PC-9 (cell line): ENCODE data around the gene PJA1.

Experiments
- EZH2 ChIP-seq: fragments of 200-600 bp; sonication (generic); IDR thresholded peaks from 2 replicates; pipeline ENCODE4 v1.8.0; 2017; ENCODE audit warnings: antibody characterized with exemption, low read depth
- TF ChIP-seq, protein P1 (sequence below): fragments of 200-600 bp; sonication (generic); conservative IDR thresholded peaks from 2 replicates; pipeline ENCODE4 v1.6.1; 2017; ENCODE audit warnings: mixed run types, antibody characterized with exemption, mild to moderate bottlenecking, moderate library complexity

DNA sequence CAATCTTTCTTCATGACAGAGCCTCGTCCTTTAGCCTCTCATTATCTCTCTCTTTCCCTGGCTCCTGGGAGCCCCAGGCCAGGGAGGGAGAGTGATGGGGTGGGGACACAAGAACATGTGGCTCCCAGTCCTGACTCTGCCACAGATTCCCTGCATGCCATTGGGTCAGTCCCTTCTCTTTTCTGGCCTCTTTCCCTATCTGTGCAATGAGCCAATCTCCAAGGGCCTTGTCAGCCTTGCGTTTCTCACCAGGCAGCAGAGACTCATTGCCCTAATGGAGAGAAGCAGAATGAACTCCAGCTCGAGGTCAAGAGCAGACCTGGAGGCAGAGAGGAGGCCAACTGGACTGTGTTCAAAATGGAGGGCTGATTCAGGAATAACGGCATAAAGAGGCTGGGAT lies 38.4 kb upstream of the PJA1 start:
- TF ChIP-seq, protein P1, sequence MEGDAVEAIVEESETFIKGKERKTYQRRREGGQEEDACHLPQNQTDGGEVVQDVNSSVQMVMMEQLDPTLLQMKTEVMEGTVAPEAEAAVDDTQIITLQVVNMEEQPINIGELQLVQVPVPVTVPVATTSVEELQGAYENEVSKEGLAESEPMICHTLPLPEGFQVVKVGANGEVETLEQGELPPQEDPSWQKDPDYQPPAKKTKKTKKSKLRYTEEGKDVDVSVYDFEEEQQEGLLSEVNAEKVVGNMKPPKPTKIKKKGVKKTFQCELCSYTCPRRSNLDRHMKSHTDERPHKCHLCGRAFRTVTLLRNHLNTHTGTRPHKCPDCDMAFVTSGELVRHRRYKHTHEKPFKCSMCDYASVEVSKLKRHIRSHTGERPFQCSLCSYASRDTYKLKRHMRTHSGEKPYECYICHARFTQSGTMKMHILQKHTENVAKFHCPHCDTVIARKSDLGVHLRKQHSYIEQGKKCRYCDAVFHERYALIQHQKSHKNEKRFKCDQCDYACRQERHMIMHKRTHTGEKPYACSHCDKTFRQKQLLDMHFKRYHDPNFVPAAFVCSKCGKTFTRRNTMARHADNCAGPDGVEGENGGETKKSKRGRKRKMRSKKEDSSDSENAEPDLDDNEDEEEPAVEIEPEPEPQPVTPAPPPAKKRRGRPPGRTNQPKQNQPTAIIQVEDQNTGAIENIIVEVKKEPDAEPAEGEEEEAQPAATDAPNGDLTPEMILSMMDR: no peak
- no peak for TF ChIP-seq EZH2
